ENCODE data around the gene IGFLR1.

- TF ChIP-seq CTCF (IDR thresholded peaks at IDR 0.05; ENCODE audit: insufficient read depth, low read depth, low read length) (no peak), EZH2 (IDR thresholded peaks at IDR 0.05; ENCODE audit: insufficient read depth, low read length) (no peak)
These were observed 19.4 kb downstream of the IGFLR1 start for GRCh38 chr19:35722897-35723296.

Measured in astrocyte (in vitro differentiated cells and primary cell).